Activated CD8-positive, alpha-beta memory T cell treated with anti-CD3 and anti-CD28 coated beads, Interleukin-2, amount 50 U/mL, for 48 hours (primary cell): ENCODE measurements around the gene RPUSD1.

Experiments used
- DNase-seq: peaks from one replicate; pipeline ENCODE4 v3.0.0-alpha.2; 2020

The RPUSD1 gene

GRCh38 chr16:818592-818991, 30.4 kb upstream of the RPUSD1 start:
- no peak for DNase-seq

DNA sequence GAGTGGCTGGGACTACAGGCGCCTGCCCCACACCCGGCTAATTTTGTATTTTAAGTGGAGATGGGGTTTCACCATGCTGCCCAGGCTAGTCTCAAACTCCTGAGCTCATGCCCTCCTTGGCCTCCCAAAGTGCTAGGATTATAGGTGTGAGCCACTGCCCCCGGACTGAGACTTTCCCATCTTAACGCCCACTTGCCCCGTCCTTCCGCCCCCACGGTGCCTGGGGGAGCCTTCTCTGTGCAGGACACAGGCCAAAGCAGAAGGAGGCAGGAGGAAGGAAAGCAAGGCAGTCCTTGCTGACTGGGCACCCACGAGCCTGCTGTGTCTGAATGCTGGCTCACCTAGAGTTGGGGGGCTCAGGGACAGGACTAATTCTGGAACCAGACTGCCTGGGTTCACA, 30.0 kb upstream of the RPUSD1 start:
- DNase-seq, result no peak

GRCh38 chr16:817001-817906, 29.1 kb upstream of the RPUSD1 start:
- DNase-seq, result no peak

- DNase-seq, result no peak
Observed at GRCh38 chr16:815861-816260, 27.7 kb upstream of the RPUSD1 start.

DNA sequence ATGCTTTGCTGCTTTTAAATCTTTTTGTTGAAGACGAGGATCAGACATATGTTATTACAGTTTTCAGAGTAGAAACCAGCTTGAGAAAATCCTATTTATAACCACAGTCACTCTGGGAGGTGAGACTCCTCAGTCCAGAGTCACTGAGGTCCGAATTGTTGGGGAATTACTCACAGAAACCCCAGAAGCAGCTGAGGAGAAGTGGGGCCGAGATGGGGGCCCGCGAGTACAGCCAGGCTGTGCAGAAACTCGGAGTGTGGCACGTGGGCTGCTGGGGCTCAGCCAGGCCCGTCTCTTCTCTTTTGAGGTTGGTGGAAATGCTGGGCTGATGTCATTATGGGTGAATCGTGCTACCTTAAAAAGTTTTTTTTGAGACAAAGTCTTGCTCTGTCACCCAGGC, 26.8 kb upstream of the RPUSD1 start:
- DNase-seq, result no peak

DNA sequence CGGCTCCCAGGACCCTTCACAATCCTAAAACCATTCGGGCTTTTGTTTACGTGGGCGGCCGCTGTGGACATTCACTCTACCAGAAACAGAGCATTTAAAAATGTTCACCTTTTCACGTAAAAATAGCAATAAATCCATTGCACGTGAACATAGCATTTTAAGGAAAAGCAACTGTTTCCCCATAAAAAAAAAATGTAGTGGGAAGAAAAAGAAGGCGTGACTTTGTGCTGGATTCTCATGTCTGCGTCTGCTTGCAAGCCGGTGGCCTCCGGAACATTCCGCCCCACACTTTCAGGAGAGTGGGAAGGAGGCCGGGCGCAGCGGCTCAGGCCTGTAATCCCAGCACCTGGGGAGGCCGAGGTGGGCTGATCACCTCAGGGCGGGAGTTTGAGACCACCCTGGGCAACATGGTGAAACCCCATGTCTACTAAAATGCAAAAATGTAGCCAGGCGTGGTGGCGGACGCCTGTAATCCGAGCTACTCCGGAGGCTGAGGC, 25.8 kb upstream of the RPUSD1 start:
- DNase-seq, result no peak

- peak; percentile 85 for DNase-seq
Observed at GRCh38 chr16:813204-813915, 25.2 kb upstream of the RPUSD1 start.

DNA sequence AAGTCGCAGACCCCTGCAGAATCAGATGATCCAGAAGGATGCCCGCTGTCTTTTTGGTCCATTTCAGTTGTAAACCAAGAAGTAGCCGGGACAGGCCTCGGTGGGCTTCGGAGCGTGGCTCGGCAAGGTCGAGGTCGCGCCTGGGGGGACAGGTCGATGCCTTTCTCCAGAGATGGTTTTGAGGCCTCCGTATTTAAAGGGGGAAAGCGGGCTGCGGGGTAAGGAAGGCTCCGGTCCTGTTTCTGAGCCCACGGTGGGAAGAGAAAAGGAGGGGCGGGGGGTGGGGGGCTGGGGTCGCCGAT, 19.9 kb upstream of the RPUSD1 start:
- no peak for DNase-seq

DNA sequence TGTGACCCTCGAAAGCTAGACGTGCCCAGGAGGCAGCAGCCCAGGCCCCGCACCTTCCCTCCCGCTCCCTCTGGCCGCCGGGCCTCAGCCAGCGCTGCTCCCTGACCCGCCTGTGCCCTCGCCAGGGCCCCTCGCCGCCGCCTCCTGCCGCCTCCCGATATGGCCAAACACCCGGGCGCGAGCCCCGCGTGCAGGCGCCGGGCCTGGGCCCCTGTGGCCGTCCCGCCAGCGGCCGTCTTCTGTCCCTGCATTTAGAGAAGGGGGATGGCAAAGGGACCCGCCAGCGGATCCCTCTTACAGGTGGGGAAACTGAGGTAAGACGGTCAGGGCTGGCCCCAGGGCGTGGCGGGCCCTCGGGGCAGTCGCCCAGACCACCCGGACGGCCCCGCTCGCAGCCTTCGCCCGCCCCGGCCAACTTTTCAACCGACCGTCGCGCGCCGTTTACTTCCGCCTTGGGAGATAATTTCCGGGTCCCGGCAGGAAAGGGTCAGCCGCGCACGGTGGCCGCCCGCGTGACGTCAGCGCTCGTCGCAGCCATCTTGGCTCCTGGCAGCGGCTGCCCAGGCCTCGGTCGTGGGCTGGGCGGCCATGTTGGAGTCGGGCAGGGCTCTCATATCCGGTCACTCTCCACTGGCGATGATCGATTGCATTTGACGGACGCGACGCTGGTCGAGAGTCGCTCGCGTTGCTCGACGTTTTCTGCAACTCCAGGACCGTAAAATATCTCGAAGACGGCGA, 19.3 kb upstream of the RPUSD1 start:
- DNase-seq, result peak; percentile 91

GRCh38 chr16:805474-805873, 17.3 kb upstream of the RPUSD1 start:
- DNase-seq, result no peak

DNA sequence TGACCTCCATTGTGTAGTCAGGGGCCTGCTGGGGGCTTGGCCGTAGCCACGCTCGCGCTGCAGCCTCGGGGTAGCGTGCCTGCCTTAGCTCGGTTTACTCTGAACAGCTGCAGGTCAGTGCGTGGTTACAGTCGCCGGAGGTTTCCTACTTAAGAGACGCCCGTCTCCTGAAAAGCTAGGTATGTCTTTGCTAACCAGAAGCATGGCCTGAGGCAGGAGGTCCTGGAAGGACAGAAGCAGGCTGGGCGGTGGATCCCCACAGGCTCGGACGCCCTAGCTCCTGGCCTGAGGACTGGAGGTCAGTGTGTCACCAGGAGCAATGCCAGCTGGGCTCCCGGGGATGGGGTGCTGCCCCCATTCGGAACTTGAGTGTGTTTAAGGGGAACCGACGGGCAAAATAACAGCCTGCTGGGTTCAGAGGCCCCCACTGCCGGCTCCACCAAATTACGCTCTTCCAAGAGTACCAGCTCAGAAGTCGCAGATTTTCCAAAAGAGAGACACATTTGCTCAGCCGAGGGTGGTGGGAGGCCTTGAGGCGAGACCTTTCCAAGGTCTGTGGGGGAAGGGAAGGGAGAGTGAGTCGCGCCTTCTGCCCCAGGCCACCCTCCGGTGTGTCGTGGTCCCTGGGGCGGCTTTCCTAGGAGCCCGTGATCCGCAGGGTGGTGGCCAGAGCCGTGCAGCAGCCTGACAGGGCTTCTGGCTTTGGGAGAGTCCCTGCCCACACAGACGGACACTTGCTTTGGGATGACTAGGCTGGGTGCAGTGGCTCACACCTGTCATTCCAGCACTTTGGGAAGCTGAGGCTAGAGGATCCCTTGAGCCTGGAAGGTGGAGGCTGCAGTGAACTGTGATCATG, 16.2 kb upstream of the RPUSD1 start:
- DNase-seq, result no peak

DNA sequence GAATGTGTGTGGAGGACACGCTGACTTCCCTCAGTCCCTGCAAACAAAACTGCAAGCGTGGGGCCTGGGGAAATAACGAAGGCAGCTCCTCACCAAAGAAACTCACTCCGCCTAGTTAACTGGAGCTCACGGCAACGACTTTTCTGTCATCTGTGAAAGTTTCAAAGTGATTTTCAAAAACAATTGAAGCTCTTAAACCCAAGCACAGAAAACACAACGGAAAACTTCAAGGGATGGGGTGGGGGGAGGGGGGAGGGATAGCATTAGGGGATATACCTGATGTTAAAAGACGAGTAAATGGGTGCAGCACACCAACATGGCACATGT, 15.5 kb upstream of the RPUSD1 start:
- DNase-seq, result no peak

DNA sequence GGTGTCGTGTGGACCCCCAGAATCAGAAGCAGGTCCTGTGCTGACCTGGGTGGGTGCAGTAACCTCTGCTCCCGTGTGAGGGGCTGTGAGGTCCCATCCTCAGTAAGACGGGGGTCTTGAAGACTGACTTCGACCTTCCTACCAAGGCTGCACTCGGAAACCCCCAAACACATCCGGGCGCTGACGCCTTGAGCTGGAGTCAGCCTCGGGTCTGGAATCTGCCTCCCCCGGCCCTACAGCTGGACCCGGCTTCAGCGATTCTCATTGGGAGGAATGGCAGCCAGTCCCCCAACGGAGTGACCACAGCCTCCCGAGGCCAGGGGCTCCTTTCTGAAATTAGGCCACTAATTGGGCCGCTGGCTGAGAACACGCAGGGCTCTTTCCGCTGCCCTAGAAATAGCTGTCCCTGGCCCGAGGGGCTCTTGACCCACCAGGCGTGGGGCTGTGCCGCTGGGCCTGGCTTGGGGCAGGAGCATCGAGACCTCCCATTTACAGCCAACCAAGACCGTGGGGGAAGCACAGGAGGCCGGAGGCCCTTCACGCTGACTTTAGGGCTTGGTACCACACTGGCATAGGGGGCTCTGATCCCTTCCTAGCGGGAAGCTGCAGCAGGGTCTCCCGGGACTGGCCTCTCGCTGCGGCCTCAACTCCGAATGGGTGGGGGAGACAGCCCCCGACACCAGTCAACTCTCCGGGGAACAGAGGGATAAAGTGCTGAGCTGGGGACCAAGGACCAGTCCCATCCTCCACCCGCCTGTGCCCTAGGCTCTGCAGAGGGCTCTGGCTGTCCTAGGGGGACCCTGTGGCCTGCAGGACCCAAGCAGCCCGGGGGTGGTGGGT, 15.0 kb upstream of the RPUSD1 start:
- no peak for DNase-seq

- no peak for DNase-seq
Observed at GRCh38 chr16:802461-802860, 14.3 kb upstream of the RPUSD1 start.

DNA sequence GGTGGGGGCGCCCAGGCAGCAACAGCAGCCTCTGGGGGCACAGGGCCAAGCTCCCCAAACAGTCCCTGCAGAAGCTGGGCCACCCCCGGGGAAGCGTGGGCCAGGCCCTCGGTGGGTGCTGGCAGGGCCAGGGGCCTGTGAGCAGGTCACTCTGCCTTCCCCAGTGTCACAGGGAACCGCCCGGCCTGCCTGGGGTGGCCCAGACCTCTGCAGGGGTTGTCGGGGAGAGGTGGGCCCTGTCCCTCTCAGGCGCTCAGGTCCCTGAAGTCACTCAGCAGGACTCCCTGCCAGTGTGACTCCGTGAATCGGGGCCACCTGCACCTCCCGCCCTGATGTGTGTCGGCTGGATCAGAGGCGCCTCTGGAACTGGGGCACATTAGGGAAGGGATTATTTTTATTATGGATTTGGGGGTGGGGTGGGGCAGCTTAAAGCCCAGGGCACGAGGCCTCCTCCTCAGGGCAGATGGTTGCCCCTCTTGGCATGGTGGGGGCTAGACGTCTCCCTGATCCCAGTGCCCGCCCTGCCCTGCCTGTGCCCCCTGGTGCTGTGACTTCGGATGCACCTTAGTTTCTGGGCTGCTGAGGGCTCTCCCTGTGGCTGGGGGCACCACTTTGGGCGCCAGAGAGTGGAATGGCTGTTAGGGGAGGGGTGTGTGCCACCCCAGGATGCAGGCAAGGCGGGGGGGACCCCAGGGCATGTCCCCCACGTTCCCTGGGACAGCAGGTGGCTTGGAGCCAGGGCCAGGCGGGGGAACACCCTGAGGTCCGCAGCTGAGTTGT, 13.6 kb upstream of the RPUSD1 start:
- DNase-seq, result no peak

- DNase-seq, result no peak
Observed at GRCh38 chr16:800834-801511, 12.8 kb upstream of the RPUSD1 start.

DNA sequence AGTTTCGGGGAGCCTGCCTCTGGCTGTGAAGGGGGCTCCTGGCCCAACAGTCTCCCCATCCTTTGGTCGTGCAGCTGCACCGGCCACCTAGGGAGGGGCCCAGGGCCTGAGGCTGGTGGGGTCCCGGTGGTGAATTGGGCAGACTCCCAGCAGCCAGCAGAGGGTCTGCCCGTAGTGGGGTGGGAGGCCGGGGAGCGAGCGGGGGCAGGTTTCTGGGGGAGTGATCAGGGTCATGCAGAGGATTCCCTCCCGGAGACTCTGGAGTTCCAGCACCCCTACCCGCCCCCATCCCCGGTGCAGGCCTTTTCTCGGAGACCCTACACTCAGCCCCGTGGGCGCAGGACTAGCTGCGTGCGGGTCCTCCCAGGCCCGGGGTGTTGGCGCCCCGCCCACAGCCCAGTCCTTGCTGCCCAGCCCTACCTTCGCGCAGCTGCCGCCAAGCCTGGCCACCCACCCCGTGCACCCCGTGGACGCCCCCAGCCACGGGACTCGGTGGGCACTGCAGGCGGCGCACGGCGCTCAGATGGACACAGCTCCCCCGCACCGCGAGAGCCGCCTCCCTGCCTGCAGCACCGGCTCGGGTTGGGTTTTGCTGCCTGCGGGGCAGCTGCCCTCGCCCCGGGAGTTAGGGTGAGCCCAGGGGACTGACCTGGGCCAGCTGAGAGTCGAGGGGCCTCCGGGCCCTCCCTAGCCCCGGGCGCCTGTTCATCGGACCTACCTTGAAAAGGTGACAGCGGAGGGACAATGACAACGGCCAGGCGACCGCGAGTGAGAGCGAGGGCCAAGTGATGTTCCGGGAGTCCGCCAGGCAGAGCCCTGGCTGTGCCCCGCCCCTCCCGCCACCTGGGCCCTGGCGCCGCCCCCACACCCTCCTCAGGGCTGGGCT, 12.0 kb upstream of the RPUSD1 start, which contains the start of gene GNG13:
Gene GNG13 (minus strand): TSS at position 787 of the 886 bp plus-strand sequence. CDS start 1,657 bp downstream, outside the sequence.
- DNase-seq, result no peak

DNA sequence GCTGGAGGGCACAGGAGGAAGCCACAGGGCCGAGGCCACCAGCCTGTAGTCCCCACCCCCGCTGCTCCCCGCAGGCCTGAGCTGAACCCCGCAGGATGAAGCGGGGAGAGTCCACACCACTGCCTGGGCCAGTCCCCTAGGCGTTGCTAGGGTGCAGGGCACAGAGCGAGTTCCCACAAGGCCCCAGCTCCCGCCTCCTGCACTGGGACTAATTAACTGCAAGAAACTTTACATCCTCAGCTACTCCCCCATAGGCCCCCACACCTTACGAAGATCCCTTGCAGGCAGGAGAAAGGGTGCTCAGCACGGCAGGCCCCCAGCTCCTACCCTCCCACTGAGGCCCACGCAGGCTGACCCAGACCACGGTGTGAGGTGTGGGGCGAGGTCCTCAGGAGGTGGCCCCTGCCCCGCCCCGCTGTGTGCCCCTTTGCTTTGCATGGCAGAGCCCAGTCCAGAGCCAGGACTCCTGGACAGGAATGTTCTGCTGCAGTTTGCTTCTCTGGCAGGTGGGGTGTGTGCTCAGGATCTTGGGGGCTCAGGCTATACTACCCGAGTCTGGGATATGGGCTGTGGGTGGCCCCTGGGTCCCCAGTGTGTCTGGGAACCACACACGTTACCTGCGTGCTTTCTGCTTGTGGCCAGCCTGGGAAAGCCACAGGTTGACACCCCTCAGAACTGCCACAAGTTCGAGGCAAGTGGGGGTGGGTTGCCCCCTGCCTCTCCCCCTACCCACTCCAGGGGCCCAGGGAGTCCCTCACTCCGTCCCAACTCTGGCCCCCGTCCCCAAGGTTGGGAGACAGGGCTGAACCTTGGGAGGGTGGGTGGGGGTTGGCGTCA, 11.1 kb upstream of the RPUSD1 start:
- no peak for DNase-seq
